HepG2 (cell line): Measurements from ENCODE around the gene LDLRAD4. TPM values are rescaled to one million over a fixed set of nuclear protein-coding genes. Genes with fewer than 3 reads are reported as not detected.

Experiments used
- FOSL1 ChIP-seq: sonication (generic); formaldehyde crosslinking; IDR thresholded peaks from 2 replicates; pipeline ENCODE4 v1.9.0; 2021; ENCODE audit warnings: missing genetic modification reagents, borderline replicate concordance
- HHEX ChIP-seq: IDR thresholded peaks from 2 replicates; pipeline ENCODE4 v1.6.1; 2016; ENCODE audit warnings: control low read depth
- HNF4G ChIP-seq, 2 experiments: sonication (generic) in 1 of 2; formaldehyde crosslinking in 1 of 2; IDR thresholded peaks; 2 replicates each; pipeline versions ENCODE4 v1.4.0 to v1.6.1; 2011 to 2020; ENCODE audit warnings: borderline replicate concordance in 2 of 2, low read depth in 2 of 2, mild to moderate bottlenecking in 2 of 2, low read length in 1 of 2, missing genetic modification reagents in 1 of 2, moderate library complexity in 1 of 2
- ISX ChIP-seq: sonication (generic); formaldehyde crosslinking; conservative IDR thresholded peaks from 2 replicates; pipeline ENCODE4 v1.5.0; 2020; ENCODE audit warnings: missing genetic modification reagents
- KDM6A ChIP-seq: IDR thresholded peaks from 2 replicates; pipeline ENCODE4 v1.6.1; 2016; ENCODE audit warnings: low read depth
- MEIS1 ChIP-seq: sonication (generic); formaldehyde crosslinking; IDR thresholded peaks from 2 replicates; pipeline ENCODE4 v1.9.0; 2021; ENCODE audit warnings: mild to moderate bottlenecking, missing genetic modification reagents, moderate library complexity, borderline replicate concordance
- MIER3 ChIP-seq: IDR thresholded peaks from 2 replicates; pipeline ENCODE4 v1.6.1; 2016; ENCODE audit warnings: missing compliant biosample characterization, borderline replicate concordance
- SIX1 ChIP-seq: sonication (generic); formaldehyde crosslinking; IDR thresholded peaks from 2 replicates; pipeline ENCODE4 v1.4.0; 2020; ENCODE audit warnings: missing genetic modification reagents, borderline replicate concordance
- ZC3H4 ChIP-seq: sonication (generic); formaldehyde crosslinking; IDR thresholded peaks from 2 replicates; pipeline ENCODE4 v1.4.0; 2020; ENCODE audit warnings: missing genetic modification reagents, borderline replicate concordance
- ZNF292 ChIP-seq: sonication (generic); formaldehyde crosslinking; IDR thresholded peaks from 2 replicates; pipeline ENCODE4 v1.8.1; 2022; ENCODE audit warnings: mild to moderate bottlenecking, low read depth, missing genetic modification reagents, borderline replicate concordance
- ZNF343 ChIP-seq: sonication (generic); formaldehyde crosslinking; IDR thresholded peaks from 2 replicates; pipeline ENCODE4 v1.4.0; 2020; ENCODE audit warnings: mild to moderate bottlenecking, missing genetic modification reagents
- ZNF460 ChIP-seq: sonication (generic); formaldehyde crosslinking; IDR thresholded peaks from 2 replicates; pipeline ENCODE4 v1.5.1; 2020; ENCODE audit warnings: missing genetic modification reagents, mild to moderate bottlenecking, borderline replicate concordance
- ZNF564 ChIP-seq: sonication (generic); formaldehyde crosslinking; IDR thresholded peaks from 2 replicates; pipeline ENCODE4 v1.8.1; 2023; ENCODE audit warnings: mild to moderate bottlenecking, missing genetic modification reagents
- ZNF577 ChIP-seq: sonication (generic); formaldehyde crosslinking; IDR thresholded peaks from 2 replicates; pipeline ENCODE4 v1.4.0; 2020; ENCODE audit warnings: mild to moderate bottlenecking, low read depth, missing genetic modification reagents, borderline replicate concordance
- ZNF703 ChIP-seq: sonication (generic); formaldehyde crosslinking; IDR thresholded peaks from 2 replicates; pipeline ENCODE4 v1.5.1; 2020; ENCODE audit warnings: missing genetic modification reagents, mild to moderate bottlenecking, moderate library complexity, borderline replicate concordance
- ZSCAN30 ChIP-seq: sonication (generic); formaldehyde crosslinking; IDR thresholded peaks from 2 replicates; pipeline ENCODE4 v1.5.0; 2020; ENCODE audit warnings: mild to moderate bottlenecking, missing genetic modification reagents
- polyA plus RNA-seq, 8 experiments: library from polyadenylated mRNA; depleted of rRNA in 3 of 8; stranded (reverse) in 7 of 8; unstranded in 1 of 8; fragments of >200 nt; fragmentation: Illumina TruSeq in 4 of 8; extraction: Trizol in 4 of 8; gene quantifications; 2 replicates each; pipeline versions ENCODE4 v1.2.1 to v1.2.3, GENCODE V29; 2011 to 2016; ENCODE audit warnings: low read depth in 4 of 8, missing spikeins in 1 of 8, mixed read lengths in 1 of 8; ENCODE audit not compliant: insufficient read depth in 1 of 8
- total RNA-seq, 5 experiments: library from RNA; depleted of rRNA; stranded (reverse); fragments of >200 nt; fragmentation: Illumina TruSeq; extraction: Trizol; gene quantifications; 2 replicates each; pipeline ENCODE4 v1.2.3, GENCODE V29; 2016; ENCODE audit warnings: low read depth in 1 of 5
- TF ChIP-seq, protein P1 (sequence below): sonication (generic); formaldehyde crosslinking; IDR thresholded peaks from 2 replicates; pipeline ENCODE4 v1.5.0; 2020; ENCODE audit warnings: mild to moderate bottlenecking, missing genetic modification reagents, borderline replicate concordance
- TF ChIP-seq, protein P2 (sequence below): sonication (generic); formaldehyde crosslinking; IDR thresholded peaks from 2 replicates; pipeline ENCODE4; 2020; ENCODE audit warnings: missing genetic modification reagents, mild to moderate bottlenecking, borderline replicate concordance
- TF ChIP-seq, protein P3 (sequence below): sonication (generic); formaldehyde crosslinking; IDR thresholded peaks from 2 replicates; pipeline ENCODE4 v1.5.0; 2020; ENCODE audit warnings: missing genetic modification reagents

The LDLRAD4 gene
- total and polyA plus RNA-seq, 2 of the 13 experiments (the other 11 are each of a cell fraction or from before 2014, with no cell fraction given), result 13.6 to 20.9 TPM

DNA sequence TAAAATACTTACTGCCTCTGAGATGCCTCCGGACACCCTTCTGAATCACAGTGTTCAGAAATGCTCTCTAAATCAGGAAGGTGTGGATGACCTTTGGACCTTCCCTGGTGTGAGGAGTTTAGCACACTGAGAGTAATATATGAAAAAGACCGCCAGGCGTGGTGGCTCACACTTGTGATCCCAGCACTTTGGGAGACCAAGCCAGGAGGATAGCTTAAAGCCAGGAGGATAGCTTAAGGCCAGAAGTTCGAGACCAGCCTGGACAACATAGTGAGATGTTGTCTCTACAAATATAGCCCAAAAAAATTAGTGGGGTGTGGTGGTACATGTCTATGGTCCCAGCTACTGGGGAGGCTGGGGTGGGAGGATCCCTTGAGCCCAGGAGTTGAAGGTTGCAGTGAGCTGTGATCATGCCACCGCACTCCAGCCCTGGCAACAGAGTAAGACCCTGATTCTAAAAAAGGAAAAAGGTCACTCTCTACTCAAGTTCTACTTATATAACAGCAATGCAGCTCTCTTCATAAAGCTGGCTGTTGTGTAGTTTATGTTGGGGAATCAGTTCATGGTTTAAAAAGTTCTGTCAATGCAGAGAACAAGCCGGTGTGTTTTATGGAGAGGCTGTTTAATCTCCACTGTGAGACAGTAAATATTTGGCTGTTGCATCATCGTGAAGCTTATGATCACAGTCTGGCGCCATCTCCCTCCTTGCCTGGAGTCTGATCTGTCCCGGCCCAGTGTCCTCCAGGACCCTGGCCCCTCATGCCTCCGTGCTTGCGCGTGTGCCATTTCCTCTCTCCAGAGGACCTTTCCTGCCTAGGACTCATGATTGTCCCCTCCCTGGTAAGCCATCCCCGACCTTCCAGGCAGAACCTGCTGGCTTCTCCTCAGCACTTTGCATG is 323.3 kb downstream of the LDLRAD4 start (continued):
- TF ChIP-seq ZNF292 (CRISPR knock-in tag), result peak; percentile 95
- TF ChIP-seq, protein P1, sequence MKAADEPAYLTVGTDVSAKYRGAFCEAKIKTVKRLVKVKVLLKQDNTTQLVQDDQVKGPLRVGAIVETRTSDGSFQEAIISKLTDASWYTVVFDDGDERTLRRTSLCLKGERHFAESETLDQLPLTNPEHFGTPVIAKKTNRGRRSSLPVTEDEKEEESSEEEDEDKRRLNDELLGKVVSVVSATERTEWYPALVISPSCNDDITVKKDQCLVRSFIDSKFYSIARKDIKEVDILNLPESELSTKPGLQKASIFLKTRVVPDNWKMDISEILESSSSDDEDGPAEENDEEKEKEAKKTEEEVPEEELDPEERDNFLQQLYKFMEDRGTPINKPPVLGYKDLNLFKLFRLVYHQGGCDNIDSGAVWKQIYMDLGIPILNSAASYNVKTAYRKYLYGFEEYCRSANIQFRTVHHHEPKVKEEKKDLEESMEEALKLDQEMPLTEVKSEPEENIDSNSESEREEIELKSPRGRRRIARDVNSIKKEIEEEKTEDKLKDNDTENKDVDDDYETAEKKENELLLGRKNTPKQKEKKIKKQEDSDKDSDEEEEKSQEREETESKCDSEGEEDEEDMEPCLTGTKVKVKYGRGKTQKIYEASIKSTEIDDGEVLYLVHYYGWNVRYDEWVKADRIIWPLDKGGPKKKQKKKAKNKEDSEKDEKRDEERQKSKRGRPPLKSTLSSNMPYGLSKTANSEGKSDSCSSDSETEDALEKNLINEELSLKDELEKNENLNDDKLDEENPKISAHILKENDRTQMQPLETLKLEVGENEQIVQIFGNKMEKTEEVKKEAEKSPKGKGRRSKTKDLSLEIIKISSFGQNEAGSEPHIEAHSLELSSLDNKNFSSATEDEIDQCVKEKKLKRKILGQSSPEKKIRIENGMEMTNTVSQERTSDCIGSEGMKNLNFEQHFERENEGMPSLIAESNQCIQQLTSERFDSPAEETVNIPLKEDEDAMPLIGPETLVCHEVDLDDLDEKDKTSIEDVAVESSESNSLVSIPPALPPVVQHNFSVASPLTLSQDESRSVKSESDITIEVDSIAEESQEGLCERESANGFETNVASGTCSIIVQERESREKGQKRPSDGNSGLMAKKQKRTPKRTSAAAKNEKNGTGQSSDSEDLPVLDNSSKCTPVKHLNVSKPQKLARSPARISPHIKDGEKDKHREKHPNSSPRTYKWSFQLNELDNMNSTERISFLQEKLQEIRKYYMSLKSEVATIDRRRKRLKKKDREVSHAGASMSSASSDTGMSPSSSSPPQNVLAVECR (CRISPR knock-in tag), result peak; percentile 69; the same call in 1 of the 2 replicates
- TF ChIP-seq ZC3H4 (CRISPR knock-in tag), result no peak
- TF ChIP-seq, protein P2, sequence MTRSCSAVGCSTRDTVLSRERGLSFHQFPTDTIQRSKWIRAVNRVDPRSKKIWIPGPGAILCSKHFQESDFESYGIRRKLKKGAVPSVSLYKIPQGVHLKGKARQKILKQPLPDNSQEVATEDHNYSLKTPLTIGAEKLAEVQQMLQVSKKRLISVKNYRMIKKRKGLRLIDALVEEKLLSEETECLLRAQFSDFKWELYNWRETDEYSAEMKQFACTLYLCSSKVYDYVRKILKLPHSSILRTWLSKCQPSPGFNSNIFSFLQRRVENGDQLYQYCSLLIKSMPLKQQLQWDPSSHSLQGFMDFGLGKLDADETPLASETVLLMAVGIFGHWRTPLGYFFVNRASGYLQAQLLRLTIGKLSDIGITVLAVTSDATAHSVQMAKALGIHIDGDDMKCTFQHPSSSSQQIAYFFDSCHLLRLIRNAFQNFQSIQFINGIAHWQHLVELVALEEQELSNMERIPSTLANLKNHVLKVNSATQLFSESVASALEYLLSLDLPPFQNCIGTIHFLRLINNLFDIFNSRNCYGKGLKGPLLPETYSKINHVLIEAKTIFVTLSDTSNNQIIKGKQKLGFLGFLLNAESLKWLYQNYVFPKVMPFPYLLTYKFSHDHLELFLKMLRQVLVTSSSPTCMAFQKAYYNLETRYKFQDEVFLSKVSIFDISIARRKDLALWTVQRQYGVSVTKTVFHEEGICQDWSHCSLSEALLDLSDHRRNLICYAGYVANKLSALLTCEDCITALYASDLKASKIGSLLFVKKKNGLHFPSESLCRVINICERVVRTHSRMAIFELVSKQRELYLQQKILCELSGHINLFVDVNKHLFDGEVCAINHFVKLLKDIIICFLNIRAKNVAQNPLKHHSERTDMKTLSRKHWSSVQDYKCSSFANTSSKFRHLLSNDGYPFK, result peak; percentile 73; the same call in 1 of the 2 replicates
- peak; percentile 82 for TF ChIP-seq HNF4G (IDR thresholded peaks at IDR 0.05; ENCODE audit: borderline replicate concordance, low read depth, low read length)
- no peak; the same call in 1 of the 2 replicates for TF ChIP-seq HNF4G (CRISPR knock-in tag; IDR thresholded peaks at IDR 0.05; ENCODE audit: borderline replicate concordance, low read depth)
- no peak for TF ChIP-seq FOSL1 (CRISPR knock-in tag)
- peak; percentile 36 for TF ChIP-seq KDM6A (CRISPR knock-in tag)
- TF ChIP-seq ZNF564, result no peak
- TF ChIP-seq, protein P3, sequence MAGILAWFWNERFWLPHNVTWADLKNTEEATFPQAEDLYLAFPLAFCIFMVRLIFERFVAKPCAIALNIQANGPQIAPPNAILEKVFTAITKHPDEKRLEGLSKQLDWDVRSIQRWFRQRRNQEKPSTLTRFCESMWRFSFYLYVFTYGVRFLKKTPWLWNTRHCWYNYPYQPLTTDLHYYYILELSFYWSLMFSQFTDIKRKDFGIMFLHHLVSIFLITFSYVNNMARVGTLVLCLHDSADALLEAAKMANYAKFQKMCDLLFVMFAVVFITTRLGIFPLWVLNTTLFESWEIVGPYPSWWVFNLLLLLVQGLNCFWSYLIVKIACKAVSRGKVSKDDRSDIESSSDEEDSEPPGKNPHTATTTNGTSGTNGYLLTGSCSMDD (CRISPR knock-in tag), result no peak
- TF ChIP-seq MEIS1 (CRISPR knock-in tag), result peak; percentile 57; the same call in 1 of the 2 replicates
- no peak for TF ChIP-seq ISX (CRISPR knock-in tag)
- 0 out of 2 replicates have a peak, but pooled peaks have one; percentile 15 for TF ChIP-seq ZNF460 (CRISPR knock-in tag)
- TF ChIP-seq SIX1, result peak; percentile 58; the same call in 1 of the 2 replicates
- 0 out of 2 replicates have a peak, but pooled peaks have one; percentile 47 for TF ChIP-seq ZNF703 (CRISPR knock-in tag)
- TF ChIP-seq ZNF343 (CRISPR knock-in tag), result 0 out of 2 replicates have a peak, but pooled peaks have one; percentile 42
- no peak for TF ChIP-seq ZSCAN30 (CRISPR knock-in tag)
- TF ChIP-seq ZNF577 (CRISPR knock-in tag), result no peak
- TF ChIP-seq HHEX (CRISPR knock-in tag), result peak; percentile 69
- TF ChIP-seq MIER3, result no peak; the same call in 1 of the 2 replicates
